Transverse colon (tissue), 3 donors: ENCODE data around the gene RDH16.

Experiments used
- POLR2A ChIP-seq: fragments of 450-650 bp; IDR thresholded peaks from one replicate; pipeline ENCODE4 v1.6.1; 2016; ENCODE audit warnings: antibody characterized with exemption, mild to moderate bottlenecking, moderate library complexity
- TF ChIP-seq, protein P1 (sequence below), 5 experiments: fragments of 200-600 bp in 3 of 5; fragments of 450-650 bp in 2 of 5; sonication (generic) in 3 of 5; IDR thresholded peaks; 1 replicate in 2 of 5; 2 replicates in 3 of 5; pipeline ENCODE4 v1.5.1; 2016 to 2017; ENCODE audit warnings: antibody characterized with exemption in 5 of 5, inconsistent platforms in 3 of 5, mild to moderate bottlenecking in 2 of 5, moderate library complexity in 1 of 5

DNA sequence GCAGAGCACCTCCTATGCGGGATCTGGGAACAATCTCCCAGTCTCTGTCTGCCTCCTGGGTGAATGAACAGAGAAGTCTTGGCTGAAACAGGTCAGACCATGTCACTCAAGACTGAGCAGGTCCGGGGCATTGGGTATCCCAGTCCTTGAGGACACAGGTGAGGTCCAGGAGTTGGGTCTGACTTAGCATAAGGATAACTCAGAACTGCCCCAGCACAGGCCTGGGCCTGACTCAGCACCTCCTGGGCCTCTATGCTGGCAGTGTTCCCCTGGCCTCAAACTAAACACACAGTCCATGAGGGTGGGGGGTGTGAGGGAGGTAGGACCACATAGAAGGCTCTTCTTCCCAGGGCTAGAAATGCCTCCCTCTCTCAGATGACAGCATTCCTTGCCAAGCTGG is 21.7 kb downstream of the RDH16 start:
- no peak for TF ChIP-seq POLR2A
- TF ChIP-seq, protein P1, sequence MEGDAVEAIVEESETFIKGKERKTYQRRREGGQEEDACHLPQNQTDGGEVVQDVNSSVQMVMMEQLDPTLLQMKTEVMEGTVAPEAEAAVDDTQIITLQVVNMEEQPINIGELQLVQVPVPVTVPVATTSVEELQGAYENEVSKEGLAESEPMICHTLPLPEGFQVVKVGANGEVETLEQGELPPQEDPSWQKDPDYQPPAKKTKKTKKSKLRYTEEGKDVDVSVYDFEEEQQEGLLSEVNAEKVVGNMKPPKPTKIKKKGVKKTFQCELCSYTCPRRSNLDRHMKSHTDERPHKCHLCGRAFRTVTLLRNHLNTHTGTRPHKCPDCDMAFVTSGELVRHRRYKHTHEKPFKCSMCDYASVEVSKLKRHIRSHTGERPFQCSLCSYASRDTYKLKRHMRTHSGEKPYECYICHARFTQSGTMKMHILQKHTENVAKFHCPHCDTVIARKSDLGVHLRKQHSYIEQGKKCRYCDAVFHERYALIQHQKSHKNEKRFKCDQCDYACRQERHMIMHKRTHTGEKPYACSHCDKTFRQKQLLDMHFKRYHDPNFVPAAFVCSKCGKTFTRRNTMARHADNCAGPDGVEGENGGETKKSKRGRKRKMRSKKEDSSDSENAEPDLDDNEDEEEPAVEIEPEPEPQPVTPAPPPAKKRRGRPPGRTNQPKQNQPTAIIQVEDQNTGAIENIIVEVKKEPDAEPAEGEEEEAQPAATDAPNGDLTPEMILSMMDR (IDR thresholded peaks at IDR 0.05) = no peak
